HAP-1 (cell line): ENCODE results near the gene MGST3.

Experiments used
- DNase-seq, 2 experiments: peaks; one replicate each; pipeline ENCODE4 v3.0.0-alpha.2; 2016 to 2020; ENCODE audit warnings: low spot score in 2 of 2
- H3K27me3 ChIP-seq: fragments of 250-450 bp; sonication (Bioruptor Pico); 2 replicates; pipeline ENCODE4 v1.5.1; 2020; ENCODE audit warnings: low read depth, mild to moderate bottlenecking, moderate library complexity
- H3K36me3 ChIP-seq: fragments of 250-450 bp; sonication (Bioruptor Pico); replicated peaks from 2 replicates; pipeline ENCODE4 v1.5.1; 2020; ENCODE audit warnings: mild to moderate bottlenecking
- H3K4me1 ChIP-seq: fragments of 250-450 bp; sonication (Bioruptor Pico); 2 replicates; pipeline ENCODE4 v1.5.1; 2020; ENCODE audit warnings: mild to moderate bottlenecking
- H3K4me3 ChIP-seq: fragments of 250-450 bp; sonication (Bioruptor Pico); 2 replicates; pipeline ENCODE4 v1.5.1; 2020; ENCODE audit warnings: mild to moderate bottlenecking, moderate library complexity
- H3K9me3 ChIP-seq: fragments of 250-450 bp; sonication (Bioruptor Pico); 2 replicates; pipeline ENCODE4 v1.5.1; 2020; ENCODE audit warnings: mild to moderate bottlenecking, moderate library complexity
- in situ Hi-C: fragments of 300-500 bp; cut with MboI; formaldehyde crosslinking; loops from 3 replicates; pipeline ENCODE4 v1.14.3; 2020; ENCODE audit warnings: low sequenced_read_pairs, inconsistent platforms, mixed read lengths

MGST3 gene

DNA sequence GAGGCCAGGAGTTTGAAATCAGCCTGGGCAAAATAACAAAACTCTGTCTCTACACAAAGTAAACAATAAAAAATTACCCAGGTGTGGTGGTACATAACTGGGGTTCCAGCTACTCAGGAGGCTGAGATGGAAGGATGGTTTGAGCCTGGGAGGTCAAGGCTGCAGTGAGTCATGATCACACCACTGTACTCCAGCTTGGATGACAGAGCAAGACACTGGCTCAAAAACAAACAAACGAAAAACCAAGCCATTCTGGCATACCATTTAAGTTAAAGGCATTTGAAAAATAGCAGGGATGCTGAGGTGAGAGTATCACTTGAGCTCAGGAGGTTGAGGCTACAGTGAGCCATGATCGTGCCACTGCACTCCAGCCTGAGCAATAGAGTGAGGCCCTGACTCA lies 72.6 kb downstream of the MGST3 start:
- H3K4me3 ChIP-seq: no peak overlapping the region
- no peak for DNase-seq
- in situ Hi-C loops: no loop called here

More for the DNA sequence above, 72.6 kb downstream of the MGST3 start:
- H3K4me1 ChIP-seq: peaks cover 2% of the 10 kb centered on the region; the same call in 1 of the 2 replicates
- peaks cover 14% of the 10 kb centered on the region for H3K27me3 ChIP-seq
- no peaks in the 10 kb centered on the region for H3K9me3 ChIP-seq
- no peaks in the 10 kb centered on the region for H3K36me3 ChIP-seq
